Smooth muscle cell (in vitro differentiated cells): ENCODE measurements around the gene ZNF19. TPM values are rescaled to one million over a fixed set of nuclear protein-coding genes. Genes with fewer than 3 reads are reported as not detected.

Source experiments
- DNase-seq: peaks from one replicate; lab custom pipeline; 2025; ENCODE audit not compliant: unreplicated experiment; lab: John Stamatoyannopoulos, UW
- H2AFZ ChIP-seq: fragments of 200-600 bp; sonication (generic); 2 replicates; pipeline ENCODE4 v1.6.0; 2016; ENCODE audit warnings: antibody characterized with exemption, low read depth, mild to moderate bottlenecking
- H3F3A ChIP-seq: fragments of 200-600 bp; sonication (generic); 2 replicates; pipeline ENCODE4 v1.6.0; 2017; ENCODE audit warnings: antibody characterized with exemption, low read depth
- H3K27ac ChIP-seq: fragments of 200-600 bp; sonication (generic); 2 replicates; pipeline ENCODE4 v1.5.1; 2016; ENCODE audit warnings: low read depth, mild to moderate bottlenecking
- H3K27me3 ChIP-seq: fragments of 200-600 bp; sonication (generic); 2 replicates; pipeline ENCODE4 v1.6.1; 2016; ENCODE audit warnings: low read depth, mild to moderate bottlenecking
- H3K36me3 ChIP-seq: fragments of 200-600 bp; sonication (generic); 2 replicates; pipeline ENCODE4 v1.5.1; 2016; ENCODE audit warnings: low read depth
- H3K4me1 ChIP-seq: fragments of 200-600 bp; sonication (generic); 2 replicates; pipeline ENCODE4 v1.5.1; 2016; ENCODE audit warnings: low read depth
- H3K4me2 ChIP-seq: fragments of 200-600 bp; sonication (generic); 2 replicates; pipeline ENCODE4 v1.6.0; 2016; ENCODE audit warnings: mild to moderate bottlenecking
- H3K4me3 ChIP-seq: fragments of 200-600 bp; sonication (generic); 2 replicates; pipeline ENCODE4 v1.5.1; 2016; ENCODE audit warnings: mild to moderate bottlenecking
- H3K79me2 ChIP-seq: fragments of 200-600 bp; sonication (generic); 2 replicates; pipeline ENCODE4 v1.6.0; 2016; ENCODE audit warnings: low read depth, mild to moderate bottlenecking
- H3K9ac ChIP-seq: fragments of 200-600 bp; sonication (generic); 2 replicates; pipeline ENCODE4 v1.6.0; 2016; ENCODE audit warnings: low read depth
- H3K9me3 ChIP-seq: fragments of 200-600 bp; sonication (generic); replicated peaks from 2 replicates; pipeline ENCODE4 v1.5.1; 2016; ENCODE audit warnings: low read depth
- H4K20me1 ChIP-seq: fragments of 200-600 bp; sonication (generic); 2 replicates; pipeline ENCODE4 v1.6.0; 2016; ENCODE audit warnings: low read depth
- WGBS: methylation state at CpG from one replicate; pipeline ENCODE4 v1.1.7; 2016; ENCODE audit warnings: low lambda C conversion rate; 5-methylcytosine and 5-hydroxymethylcytosine counted together
- polyA plus RNA-seq: library from polyadenylated mRNA; unstranded; fragments of >200 nt; fragmentation: Nextera tagmentation; extraction: Ambion mirVana; gene quantifications from 2 replicates; pipeline ENCODE4 v1.2.1, GENCODE V29; 2016
- total RNA-seq: library from RNA; depleted of rRNA; stranded (reverse); fragments of >200 nt; gene quantifications from 2 replicates; pipeline ENCODE4 v1.2.3, GENCODE V29; 2014
- TF ChIP-seq, protein P1 (sequence below): fragments of 200-600 bp; sonication (generic); IDR thresholded peaks from 2 replicates; pipeline ENCODE4 v1.5.1; 2017; ENCODE audit warnings: borderline replicate concordance, mild to moderate bottlenecking, antibody characterized with exemption; ENCODE audit not compliant: insufficient read depth, poor library complexity, severe bottlenecking

Gene ZNF19
- total and polyA plus RNA-seq, 2 experiments from 2014 or later = 0.37 to 4.6 TPM

DNA sequence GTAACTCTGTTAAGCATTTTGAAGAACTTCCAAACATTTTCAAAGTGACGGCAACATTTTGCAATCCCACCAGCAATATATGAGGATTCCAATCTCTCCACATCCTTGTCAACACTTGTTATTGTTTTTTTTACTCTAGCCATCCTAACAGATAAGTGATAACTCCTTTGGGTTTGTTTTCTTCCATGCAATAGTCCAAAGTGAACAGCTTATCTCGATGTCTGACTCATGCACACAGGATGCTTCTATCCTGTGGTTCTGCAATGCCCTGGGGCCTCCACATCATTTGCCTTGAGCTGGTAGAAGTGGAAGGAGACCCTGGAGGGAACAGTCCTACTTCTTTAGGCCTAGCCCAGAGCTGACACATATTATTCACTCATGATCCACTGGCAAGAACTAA lies 60.2 kb downstream of the ZNF19 start:
- no peak for DNase-seq
- 62% methylated on average over 2 of the region's 2 CpGs for WGBS
- H3K4me3 ChIP-seq = no peak overlapping the region

GRCh38 chr16:71428385-71428784 lies 60.7 kb downstream of the ZNF19 start:
- Histone ChIP-seq H3K27me3 (peaks cover 32% of the 10 kb centered on the region), H3K4me1 (no peaks in the 10 kb centered on the region), H3F3A (peaks cover 12% of the 10 kb centered on the region), H3K79me2 (no peaks in the 10 kb centered on the region), H2AFZ (no peak overlapping the region), H3K9me3 (no peaks in the 10 kb centered on the region), H3K9ac (no peak overlapping the region), H3K27ac (no peak overlapping the region), H3K4me2 (no peak overlapping the region), H3K4me3 (no peak overlapping the region), H3K36me3 (no peaks in the 10 kb centered on the region), H4K20me1 (no peaks in the 10 kb centered on the region)
- no peak for DNase-seq
- TF ChIP-seq, protein P1, sequence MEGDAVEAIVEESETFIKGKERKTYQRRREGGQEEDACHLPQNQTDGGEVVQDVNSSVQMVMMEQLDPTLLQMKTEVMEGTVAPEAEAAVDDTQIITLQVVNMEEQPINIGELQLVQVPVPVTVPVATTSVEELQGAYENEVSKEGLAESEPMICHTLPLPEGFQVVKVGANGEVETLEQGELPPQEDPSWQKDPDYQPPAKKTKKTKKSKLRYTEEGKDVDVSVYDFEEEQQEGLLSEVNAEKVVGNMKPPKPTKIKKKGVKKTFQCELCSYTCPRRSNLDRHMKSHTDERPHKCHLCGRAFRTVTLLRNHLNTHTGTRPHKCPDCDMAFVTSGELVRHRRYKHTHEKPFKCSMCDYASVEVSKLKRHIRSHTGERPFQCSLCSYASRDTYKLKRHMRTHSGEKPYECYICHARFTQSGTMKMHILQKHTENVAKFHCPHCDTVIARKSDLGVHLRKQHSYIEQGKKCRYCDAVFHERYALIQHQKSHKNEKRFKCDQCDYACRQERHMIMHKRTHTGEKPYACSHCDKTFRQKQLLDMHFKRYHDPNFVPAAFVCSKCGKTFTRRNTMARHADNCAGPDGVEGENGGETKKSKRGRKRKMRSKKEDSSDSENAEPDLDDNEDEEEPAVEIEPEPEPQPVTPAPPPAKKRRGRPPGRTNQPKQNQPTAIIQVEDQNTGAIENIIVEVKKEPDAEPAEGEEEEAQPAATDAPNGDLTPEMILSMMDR = no peak

More for the DNA sequence above, 60.2 kb downstream of the ZNF19 start:
- TF ChIP-seq, protein P1 = no peak
- H3K9me3 ChIP-seq = no peaks in the 10 kb centered on the region
- no peak overlapping the region for H2AFZ ChIP-seq
- no peaks in the 10 kb centered on the region for H3K36me3 ChIP-seq
- H3K27me3 ChIP-seq = peaks cover 27% of the 10 kb centered on the region
- H3K9ac ChIP-seq = no peak overlapping the region
- peaks cover 12% of the 10 kb centered on the region for H3F3A ChIP-seq
- no peak overlapping the region for H3K4me2 ChIP-seq
- H3K27ac ChIP-seq = no peak overlapping the region
- no peaks in the 10 kb centered on the region for H3K79me2 ChIP-seq
- H3K4me1 ChIP-seq = no peaks in the 10 kb centered on the region
- H4K20me1 ChIP-seq = no peaks in the 10 kb centered on the region

DNA sequence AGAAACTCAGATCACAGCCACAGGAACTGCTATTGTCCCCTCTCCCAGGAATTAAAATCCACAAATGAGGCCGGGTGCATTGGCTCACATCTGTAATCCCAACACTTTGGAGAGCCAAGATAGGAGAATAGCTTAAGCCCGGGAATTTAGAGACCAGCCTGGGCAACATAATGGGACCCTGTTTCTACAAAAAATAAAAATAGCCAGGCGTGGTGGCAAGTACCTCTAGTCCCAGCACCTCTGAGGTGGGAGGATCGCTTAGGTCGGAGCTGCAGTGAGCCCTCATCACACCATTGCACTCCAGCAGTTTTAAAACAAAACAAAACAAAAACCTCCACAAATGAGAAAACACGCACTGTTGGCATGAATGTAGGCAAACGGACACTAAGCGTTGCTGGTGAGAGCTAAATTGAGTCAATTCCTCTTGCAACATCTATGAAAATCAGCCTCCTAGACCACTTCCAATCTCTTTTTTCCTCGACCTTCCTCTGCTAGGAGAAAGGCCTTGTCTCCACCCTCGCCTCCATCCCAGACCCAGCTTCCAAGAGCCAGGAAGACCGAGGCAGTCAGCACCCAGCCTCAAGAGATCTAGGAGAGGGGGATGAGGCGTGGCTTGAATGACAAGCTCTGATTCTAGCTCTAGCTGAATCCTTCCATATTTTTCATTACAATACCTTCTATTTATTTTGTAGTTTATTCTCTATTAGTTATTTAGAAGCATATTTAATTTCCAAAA lies 62.1 kb downstream of the ZNF19 start:
- no peak overlapping the region for H3K27ac ChIP-seq
- TF ChIP-seq, protein P1 = no peak
- WGBS = 64% methylated on average over 12 of the region's 12 CpGs

More for the DNA sequence above, 62.1 kb downstream of the ZNF19 start:
- no peak for DNase-seq
- Histone ChIP-seq H2AFZ (no peak overlapping the region), H3K4me1 (no peaks in the 10 kb centered on the region), H3K79me2 (no peaks in the 10 kb centered on the region), H3K9me3 (no peaks in the 10 kb centered on the region), H3F3A (peaks cover 12% of the 10 kb centered on the region), H3K27me3 (peaks cover 36% of the 10 kb centered on the region), H4K20me1 (no peaks in the 10 kb centered on the region), H3K9ac (no peak overlapping the region), H3K4me3 (no peak overlapping the region), H3K4me2 (peak overlapping the region; percentile 74), H3K36me3 (no peaks in the 10 kb centered on the region)
